COLO668 (cell line): ENCODE data around the gene FBXO47.
"Not testable (repeated sequence)": the region's sequence is repeated elsewhere in the genome, so short reads cannot be mapped to it uniquely, and the experiment has no call there.

Source experiments
- DNase-seq: peaks from one replicate; lab custom pipeline; 2025; ENCODE audit not compliant: unreplicated experiment; lab: John Stamatoyannopoulos, UW

Gene FBXO47

DNA sequence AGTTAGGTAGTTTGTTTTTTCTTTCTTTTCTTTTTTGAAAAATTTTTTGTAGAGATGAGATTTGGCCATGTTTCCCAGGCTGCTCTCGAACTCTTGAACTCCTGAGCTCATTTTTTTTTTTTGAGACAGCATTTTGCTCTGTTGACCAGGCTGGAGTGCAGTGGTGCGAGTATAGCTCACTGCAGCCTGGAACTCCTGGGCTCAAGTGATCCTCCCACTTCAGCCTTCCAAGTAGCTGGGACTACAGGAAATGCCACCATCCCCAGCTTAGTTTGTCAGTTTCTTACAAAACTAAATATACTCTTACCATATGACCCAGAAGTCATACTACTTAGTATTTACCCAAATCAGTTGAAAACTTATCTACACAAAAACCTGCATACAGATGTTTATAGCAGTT is 14.4 kb upstream of the FBXO47 start:
- DNase-seq = no peak

DNA sequence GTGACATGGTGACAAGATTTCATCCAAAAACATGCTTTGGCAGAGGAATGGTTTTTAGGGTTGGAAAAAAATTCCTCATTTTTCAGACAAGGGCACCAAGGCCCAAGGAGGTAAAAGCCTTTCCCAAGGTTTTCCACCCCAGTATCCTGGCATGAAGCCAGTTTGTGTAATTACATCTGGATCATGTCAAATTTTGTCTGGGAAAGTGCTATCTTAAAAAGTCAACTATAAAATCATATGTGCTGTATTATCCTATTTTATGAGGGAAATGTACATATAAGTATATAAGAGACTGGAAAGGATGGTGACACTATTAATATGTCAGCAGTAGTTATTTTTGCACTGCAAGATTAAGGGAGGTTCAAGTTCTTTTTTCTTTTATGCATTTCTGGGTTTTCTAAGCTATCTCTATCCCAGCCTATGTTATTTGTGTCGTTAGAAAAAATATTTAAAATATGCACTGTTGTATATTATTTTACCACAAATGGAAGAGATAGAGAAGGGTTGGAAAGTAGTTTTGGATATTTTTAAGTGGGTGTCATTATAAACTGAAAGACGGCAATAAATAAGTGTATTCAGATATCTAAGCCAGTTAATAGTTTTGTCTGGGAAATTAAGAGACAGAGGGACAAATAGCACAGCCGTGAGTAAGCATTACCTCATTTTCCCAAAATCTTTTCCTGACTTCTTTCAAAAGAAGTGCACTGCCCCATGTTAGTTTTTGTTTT is 13.5 kb upstream of the FBXO47 start:
- DNase-seq = no peak

DNA sequence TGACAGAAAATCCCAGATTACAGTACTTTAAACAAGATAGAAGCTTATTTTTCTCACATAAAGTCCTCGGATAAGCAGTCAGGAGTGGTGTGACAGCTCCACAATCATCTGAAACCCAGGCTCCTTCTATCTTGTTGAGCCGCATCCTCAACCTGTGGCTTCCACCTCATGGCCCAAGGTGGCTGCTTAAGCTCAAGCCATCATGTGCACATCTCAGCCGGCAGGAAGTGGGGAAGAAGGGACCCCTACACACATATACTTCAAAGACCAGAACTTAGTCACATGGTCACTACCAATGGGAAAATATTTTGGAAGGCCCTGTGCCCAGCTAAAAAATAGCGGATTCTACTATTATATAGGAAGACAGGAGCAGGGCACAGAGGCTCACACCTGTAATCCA is 11.0 kb upstream of the FBXO47 start:
- DNase-seq = no peak

DNA sequence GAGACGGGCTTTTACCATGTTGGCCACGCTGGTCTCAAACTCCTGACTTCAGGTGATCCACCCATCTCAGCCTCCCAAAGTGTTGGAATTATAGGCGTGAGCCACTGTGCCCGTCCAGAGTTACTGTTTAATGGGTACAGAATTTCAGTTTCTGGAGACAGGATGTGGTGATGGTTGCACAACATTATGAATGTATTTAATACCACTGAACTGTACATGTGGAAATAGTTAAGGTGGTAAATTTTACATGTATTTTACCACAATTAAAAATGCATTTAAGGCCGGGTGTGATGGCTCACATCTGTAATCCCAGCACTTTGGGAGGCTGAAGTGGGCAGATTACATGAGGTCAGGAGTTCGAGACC is 9.0 kb upstream of the FBXO47 start:
- not testable (repeated sequence) for DNase-seq

DNA sequence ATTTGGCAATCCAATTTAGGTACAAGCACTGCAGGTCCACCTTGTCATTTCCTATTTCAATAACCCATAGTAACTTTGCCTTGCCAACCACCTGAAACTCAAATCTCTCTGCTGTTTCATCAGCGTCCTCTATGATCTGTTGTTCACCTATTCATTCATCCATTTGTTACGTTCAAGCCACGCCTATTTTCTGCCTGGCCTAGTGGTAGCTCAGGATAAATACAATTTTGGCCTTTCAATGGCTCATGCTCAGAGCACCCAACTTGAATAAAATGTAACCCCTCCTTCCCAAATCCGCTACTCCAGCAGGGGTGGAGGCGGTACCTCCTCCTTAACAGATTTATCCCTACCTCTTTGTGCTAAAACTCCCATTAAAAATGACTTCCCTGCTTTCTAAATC is 3.6 kb upstream of the FBXO47 start:
- no peak for DNase-seq

DNA sequence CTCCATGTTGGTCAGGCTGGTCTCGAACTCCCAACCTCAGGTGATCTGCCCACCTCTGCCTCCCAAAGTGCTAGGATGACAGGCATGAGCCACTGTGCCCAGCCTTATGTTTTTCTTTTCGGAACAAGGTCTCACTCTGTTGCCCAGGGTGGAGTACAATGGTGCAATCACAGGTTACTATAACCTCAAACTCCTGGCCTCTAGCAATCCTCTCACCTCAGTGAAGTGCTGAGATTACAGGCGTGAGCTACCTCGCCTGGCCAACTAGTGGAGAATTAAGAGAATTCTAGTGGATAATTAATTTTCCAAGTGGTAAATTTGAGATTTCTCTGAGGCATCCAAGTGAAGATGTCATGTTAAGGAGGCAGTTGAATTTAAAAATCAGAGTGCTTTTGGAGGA is 2.9 kb upstream of the FBXO47 start:
- no peak for DNase-seq

DNA sequence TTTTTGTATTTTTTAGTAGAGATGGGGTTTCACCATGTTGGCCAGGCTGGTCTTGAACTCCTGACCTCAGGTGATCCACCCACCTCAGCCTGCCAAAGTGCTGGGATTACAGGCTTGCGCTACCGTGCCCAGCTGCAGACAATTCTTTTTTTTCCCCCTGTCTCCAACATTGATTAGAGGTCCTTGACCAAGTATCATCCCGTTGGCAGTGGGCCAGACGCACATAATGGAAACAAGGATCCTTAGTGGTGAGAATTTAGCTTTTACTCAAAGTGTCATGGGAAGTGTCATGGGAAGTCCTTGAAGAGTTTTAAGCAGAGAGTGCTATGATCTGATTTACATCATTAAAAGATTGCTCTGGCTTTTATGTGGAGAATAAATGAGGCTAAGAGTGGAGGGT is 2.1 kb upstream of the FBXO47 start:
- no peak for DNase-seq

- DNase-seq = no peak
Observed at GRCh38 chr17:38961413-38961812, 5.8 kb downstream of the FBXO47 start.

GRCh38 chr17:38960402-38960801 is 6.8 kb downstream of the FBXO47 start:
- DNase-seq = no peak

DNA sequence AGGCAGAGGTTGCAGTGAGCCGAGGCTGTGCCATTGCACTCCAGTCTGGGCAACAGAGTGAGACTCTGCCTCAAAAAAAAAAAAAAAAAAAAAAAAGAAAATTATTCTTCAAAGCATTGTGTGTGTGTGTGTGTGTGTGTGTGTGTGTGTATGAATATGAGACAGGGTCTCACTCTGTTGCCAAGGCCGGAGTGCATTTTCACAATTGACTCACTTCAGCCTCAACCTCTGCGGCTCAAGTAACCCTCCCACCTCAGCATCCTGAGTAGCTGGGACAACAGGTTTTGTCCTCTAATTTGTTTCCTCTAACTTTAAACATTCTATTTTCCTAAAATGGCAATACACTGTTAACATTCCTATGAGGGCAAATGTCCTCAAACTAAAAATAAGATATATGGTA is 7.7 kb downstream of the FBXO47 start:
- no peak for DNase-seq

DNA sequence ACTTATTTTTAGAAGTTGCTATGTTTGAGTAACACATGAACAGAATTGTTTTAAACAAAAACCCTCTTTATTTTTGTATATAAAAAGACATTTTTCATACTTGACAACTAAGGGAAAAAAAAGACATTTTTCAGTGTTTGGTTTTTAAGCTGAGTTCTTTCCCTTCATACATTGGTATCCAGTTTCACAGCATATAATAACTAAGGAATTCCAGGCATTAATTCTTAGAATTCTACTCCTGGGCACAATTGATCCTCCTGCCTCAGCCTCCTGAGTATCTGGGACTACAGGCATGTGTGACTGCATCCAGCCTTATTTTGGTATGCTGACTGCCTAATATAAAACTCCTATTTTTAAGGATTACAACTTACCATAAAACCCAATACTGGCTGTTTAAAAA is 8.4 kb downstream of the FBXO47 start:
- DNase-seq = no peak

- DNase-seq = no peak
Observed at GRCh38 chr17:38958326-38958725, 8.9 kb downstream of the FBXO47 start.

DNA sequence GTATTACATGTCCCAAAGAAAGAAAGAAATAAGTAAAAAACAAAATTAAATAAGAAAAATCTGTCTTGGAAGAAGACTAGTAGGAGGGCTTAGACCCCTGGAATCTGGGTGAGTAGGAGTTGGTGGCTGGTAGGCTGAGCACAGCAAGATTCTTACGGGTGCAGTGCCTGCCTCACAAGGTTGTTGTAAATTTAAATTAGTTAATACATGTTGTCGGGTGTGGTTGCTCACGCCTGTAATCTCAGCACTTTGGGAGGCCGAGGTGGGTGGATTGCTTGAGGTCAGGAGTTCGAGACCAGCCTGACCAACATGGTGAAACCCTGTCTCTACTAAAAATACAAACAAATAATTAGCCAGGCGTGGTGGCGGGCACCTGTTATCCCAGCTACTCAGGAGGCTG is 13.4 kb downstream of the FBXO47 start:
- DNase-seq = not testable (repeated sequence)

DNA sequence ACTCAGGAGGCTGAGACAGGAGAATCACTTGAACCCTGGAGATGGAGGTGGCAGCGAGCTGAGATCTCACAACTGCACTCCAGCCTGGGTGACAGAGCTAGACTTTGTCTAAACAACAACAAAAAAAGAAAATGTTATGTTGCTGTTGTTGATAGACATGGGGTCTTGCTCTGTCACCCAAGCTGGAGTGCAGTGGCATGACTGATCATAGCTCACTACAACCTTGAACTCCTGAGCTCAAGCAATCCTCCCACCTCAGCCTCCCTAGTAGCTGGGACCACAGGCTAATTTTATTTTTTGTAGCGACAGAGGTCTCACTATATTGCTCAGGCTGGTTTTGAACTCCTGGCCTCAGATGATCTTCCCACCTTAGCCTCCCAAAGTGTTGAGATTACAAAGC is 20.0 kb downstream of the FBXO47 start:
- no peak for DNase-seq

DNA sequence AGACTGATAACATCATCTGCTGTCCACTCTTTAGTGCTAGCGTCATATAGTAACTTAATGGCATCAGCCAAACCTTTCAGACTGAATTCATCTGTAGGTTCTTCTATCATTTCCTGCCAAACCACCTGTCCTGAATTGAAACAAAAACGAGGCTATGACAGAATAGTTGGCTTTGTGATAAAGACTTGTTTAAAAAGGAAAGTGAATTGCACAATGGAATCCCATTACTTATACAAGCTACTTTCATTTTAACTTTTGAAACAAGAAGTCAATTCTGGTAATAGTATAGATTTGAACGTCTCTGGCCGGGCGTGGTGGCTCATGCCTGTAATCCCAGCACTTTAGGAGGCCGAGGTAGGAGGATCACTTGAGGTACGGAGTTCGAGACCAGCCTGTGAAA is 23.6 kb downstream of the FBXO47 start:
- no peak for DNase-seq

- DNase-seq = no peak
Observed at GRCh38 chr17:38942696-38943334, 24.4 kb downstream of the FBXO47 start.

GRCh38 chr17:38940404-38940803 is 26.8 kb downstream of the FBXO47 start:
- DNase-seq = no peak

DNA sequence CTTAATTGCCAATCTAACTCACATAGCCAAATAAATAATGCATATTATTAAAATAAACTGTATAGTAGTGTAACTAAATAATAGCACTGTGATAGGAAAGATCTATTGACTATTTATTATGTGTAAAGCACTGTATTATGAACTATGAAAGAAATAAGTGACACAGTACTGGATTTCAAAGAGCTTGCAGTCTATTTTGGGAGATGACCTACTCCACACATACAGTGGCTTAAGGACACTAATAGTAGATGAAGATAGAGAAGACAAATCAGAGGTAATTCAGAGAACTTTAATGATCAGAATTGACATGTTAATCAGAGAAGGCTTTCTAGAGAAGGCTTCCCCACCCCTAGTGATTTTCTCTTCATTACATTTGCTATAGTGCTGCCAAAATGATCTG is 27.2 kb downstream of the FBXO47 start:
- no peak for DNase-seq

DNA sequence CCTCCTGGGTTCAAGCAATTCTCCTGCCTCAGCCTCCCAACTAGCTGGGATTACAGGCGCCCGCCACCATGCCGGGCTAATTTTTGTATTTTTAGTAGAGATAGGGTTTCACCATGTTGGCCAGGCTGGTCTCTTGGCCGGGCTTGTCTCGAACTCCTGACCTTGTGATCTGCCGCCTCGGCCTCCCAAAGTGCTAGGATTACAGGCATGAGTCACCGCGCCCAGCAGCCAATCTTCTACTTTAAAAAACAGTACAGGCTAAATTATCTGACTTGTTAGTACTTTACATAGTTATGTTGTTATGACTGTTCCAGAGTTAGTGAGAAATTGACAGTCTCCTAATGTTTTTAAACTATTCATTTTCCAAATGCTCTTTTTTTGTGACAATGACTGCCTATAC is 33.2 kb downstream of the FBXO47 start:
- DNase-seq = not testable (repeated sequence)

- not testable (repeated sequence) for DNase-seq
Observed at GRCh38 chr17:38930782-38931181, 36.4 kb downstream of the FBXO47 start.

- DNase-seq = no peak
Observed at GRCh38 chr17:38926293-38927070, 40.7 kb downstream of the FBXO47 start.
